ENCODE data around the gene PSMD5.
A peak's percentile ranks its signal among the peaks of the same experiment; 100 is the strongest.

The PSMD5 gene

DNA sequence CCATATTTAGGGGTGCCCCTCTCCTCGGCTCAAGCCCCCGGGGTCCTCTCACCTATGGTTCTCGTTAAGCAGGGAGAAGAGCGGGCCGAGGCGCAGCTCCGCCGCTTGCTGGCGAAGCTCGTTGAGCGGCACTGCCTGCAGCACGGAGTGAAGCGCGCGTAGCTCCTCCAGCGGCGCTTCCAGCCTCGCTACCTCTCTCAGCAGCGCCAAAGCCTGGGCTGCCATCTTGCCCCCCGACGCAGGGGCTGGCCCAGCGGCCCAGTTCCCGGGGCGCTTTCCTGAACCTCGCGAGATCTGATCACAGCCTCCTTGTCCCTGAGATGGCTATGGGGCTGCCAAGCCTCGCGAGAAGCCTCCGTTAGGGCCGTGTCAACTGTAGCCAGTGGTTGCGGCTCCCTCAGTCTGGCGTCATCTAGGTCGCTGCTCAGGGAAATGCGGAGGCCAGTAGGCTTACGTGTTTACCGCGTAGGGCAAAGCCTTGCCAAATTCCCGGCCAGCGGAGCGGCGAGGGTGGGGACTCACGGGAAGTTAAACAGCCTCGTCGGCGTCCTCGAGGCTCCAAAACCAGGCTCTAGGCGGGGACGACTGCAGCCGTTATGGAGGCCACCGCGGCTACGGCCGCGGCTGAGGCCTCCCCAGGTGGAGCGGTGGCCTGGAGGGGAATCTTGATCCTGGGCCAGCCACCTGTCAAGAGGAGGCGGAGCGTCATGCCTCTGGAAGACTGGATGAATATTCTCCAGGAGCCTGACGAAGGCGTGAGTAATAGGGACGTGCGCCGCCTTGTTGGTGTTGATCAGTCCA, at the start of gene PSMD5:
Gene PSMD5 (minus strand): TSS at position 238 of the 801 bp plus-strand sequence. CDS start 13 bp downstream, at position 225.
- TF ChIP-seq EZH2phosphoT487 (IDR thresholded peaks at IDR 0.05; ENCODE audit: borderline replicate concordance), result no peak
- TF ChIP-seq, protein P1, sequence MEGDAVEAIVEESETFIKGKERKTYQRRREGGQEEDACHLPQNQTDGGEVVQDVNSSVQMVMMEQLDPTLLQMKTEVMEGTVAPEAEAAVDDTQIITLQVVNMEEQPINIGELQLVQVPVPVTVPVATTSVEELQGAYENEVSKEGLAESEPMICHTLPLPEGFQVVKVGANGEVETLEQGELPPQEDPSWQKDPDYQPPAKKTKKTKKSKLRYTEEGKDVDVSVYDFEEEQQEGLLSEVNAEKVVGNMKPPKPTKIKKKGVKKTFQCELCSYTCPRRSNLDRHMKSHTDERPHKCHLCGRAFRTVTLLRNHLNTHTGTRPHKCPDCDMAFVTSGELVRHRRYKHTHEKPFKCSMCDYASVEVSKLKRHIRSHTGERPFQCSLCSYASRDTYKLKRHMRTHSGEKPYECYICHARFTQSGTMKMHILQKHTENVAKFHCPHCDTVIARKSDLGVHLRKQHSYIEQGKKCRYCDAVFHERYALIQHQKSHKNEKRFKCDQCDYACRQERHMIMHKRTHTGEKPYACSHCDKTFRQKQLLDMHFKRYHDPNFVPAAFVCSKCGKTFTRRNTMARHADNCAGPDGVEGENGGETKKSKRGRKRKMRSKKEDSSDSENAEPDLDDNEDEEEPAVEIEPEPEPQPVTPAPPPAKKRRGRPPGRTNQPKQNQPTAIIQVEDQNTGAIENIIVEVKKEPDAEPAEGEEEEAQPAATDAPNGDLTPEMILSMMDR (conservative IDR thresholded peaks at IDR 0.05; ENCODE audit: low read length), result no peak
- H3K79me2 ChIP-seq (ENCODE audit: insufficient read depth, low read length), result peaks cover 60% of the 10 kb centered on the region
- peak within 1 kb of the TSS; percentile 93 for H3K4me3 ChIP-seq (ENCODE audit: low read length, poor library complexity, severe bottlenecking)
- peak within 1 kb of the TSS; percentile 98 for H3K9ac ChIP-seq (ENCODE audit: low read depth, low read length, poor library complexity, severe bottlenecking)
- no peaks in the 10 kb centered on the region for H3F3A ChIP-seq (ENCODE audit: low read depth)
- no peaks in the 10 kb centered on the region for H3K9me2 ChIP-seq (replicated peaks; ENCODE audit: low read depth, low read length)
- peaks cover 3% of the 10 kb centered on the region for H4K20me1 ChIP-seq (ENCODE audit: insufficient read depth, low read length, poor library complexity, severe bottlenecking)
- H3K36me3 ChIP-seq (ENCODE audit: insufficient read depth, low read length), result no peaks in the 10 kb centered on the region
- no peaks in the 10 kb centered on the region for H3K9me3 ChIP-seq (ENCODE audit: insufficient read depth, low read depth, low read length)
- peaks cover 12% of the 10 kb centered on the region for H3K4me1 ChIP-seq (ENCODE audit: insufficient read depth, low read length, poor library complexity, severe bottlenecking)
- peak within 1 kb of the TSS; percentile 92 for H3K4me2 ChIP-seq (ENCODE audit: low read depth, low read length, poor library complexity, severe bottlenecking)
- H2AFZ ChIP-seq (ENCODE audit: low read length), result peak within 1 kb of the TSS; percentile 89
- H3K27me3 ChIP-seq (ENCODE audit: insufficient read depth, low read length, poor library complexity, severe bottlenecking), result no peaks in the 10 kb centered on the region

DNA sequence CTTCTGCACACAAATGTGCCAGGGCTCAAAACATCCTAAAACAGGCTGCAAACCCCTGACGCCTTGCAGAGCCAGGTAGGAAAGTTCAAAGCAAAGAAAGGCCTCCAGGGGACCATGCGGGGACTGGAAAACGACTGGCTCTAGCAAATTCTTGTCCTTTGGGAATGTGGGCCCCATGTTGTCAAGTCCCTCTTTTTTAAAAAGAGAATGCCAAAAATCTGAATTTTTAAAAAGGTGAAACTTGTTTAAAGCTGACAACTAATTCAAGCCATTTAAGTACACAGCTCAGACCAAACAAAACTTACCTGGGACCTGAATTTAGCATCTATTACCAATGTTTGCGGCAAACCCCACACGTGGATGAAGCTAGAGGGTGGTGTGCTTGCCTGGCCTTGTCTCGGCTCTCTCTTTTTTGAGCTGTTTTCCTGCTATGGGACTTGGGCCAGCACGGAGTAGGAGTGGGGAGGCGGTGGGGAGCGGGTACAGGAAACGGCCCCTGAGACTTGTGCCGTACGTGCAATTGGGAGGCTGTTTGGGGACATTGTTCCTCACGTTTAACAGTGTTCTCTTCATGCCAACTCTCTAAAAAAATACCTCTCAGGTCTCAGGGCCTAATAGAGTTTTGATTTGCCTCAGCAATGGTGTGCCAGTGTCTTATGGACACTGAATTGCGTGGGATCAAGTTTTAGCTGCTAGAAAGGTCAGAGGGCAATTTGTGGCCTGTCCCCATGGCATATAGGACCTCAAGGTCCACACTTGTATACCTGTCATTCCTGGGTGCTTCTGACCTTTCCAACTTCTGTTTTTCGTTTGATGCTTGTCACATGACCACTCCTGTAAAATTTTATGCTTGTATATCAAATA, 49.4 kb upstream of the PSMD5 start:
- H3K4me2 ChIP-seq (ENCODE audit: low read depth, low read length, poor library complexity, severe bottlenecking), result peak overlapping the region; percentile 71
- no peaks in the 10 kb centered on the region for H3K79me2 ChIP-seq (ENCODE audit: insufficient read depth, low read length)
- no peak overlapping the region for H2AFZ ChIP-seq (ENCODE audit: low read length)
- H3K4me1 ChIP-seq (ENCODE audit: insufficient read depth, low read length, poor library complexity, severe bottlenecking), result peaks cover 65% of the 10 kb centered on the region
- no peaks in the 10 kb centered on the region for H4K20me1 ChIP-seq (ENCODE audit: insufficient read depth, low read length, poor library complexity, severe bottlenecking)
- peaks cover 13% of the 10 kb centered on the region; the same call in 1 of the 2 replicates for H3F3A ChIP-seq (ENCODE audit: low read depth)
- H3K9me2 ChIP-seq (replicated peaks; ENCODE audit: low read depth, low read length), result no peaks in the 10 kb centered on the region
- H3K36me3 ChIP-seq (ENCODE audit: insufficient read depth, low read length), result no peaks in the 10 kb centered on the region
- H3K9me3 ChIP-seq (ENCODE audit: insufficient read depth, low read depth, low read length), result no peaks in the 10 kb centered on the region
- no peaks in the 10 kb centered on the region for H3K27me3 ChIP-seq (ENCODE audit: insufficient read depth, low read length, poor library complexity, severe bottlenecking)
- TF ChIP-seq, protein P1 (conservative IDR thresholded peaks at IDR 0.05; ENCODE audit: low read length), result no peak
- peak overlapping the region; percentile 62 for H3K9ac ChIP-seq (ENCODE audit: low read depth, low read length, poor library complexity, severe bottlenecking)
- peak overlapping the region; percentile 22 for H3K4me3 ChIP-seq (ENCODE audit: low read length, poor library complexity, severe bottlenecking)

DNA sequence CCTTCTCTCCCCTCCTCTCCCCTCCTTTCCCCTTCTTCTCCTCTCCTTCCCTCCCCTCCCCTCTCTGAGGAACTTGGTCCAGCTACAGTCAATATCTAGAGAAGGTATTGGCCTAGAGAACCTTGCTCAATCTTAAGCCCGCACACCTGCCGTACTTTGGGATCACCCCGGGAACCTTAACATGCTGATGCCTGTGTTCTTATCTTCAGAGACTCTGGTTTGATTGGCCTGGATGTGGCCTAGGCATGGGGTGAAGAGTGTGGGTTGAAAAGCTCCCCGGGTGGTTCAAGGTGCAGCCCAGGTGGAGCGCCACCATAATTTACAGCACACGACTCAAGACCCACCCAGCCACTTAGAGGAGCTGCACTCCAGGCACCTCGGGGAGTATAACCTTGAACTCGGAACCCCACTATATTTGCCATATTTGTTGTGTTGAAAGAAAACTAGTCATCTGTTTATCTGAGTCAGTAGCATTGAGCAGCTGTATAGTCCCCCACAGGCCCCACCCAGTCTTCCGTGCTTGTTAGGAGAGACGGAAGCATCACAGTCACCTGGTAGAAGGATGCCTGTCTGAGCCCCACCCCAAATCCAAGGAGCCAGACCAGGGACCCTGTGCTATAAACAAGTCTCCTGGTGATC, 48.6 kb upstream of the PSMD5 start:
- Histone ChIP-seq H2AFZ (ENCODE audit: low read length) (no peak overlapping the region), H3F3A (ENCODE audit: low read depth) (peaks cover 9% of the 10 kb centered on the region; the same call in 1 of the 2 replicates), H3K79me2 (ENCODE audit: insufficient read depth, low read length) (no peaks in the 10 kb centered on the region), H3K9me2 (replicated peaks; ENCODE audit: low read depth, low read length) (no peaks in the 10 kb centered on the region), H3K36me3 (ENCODE audit: insufficient read depth, low read length) (no peaks in the 10 kb centered on the region), H3K9me3 (ENCODE audit: insufficient read depth, low read depth, low read length) (no peaks in the 10 kb centered on the region), H3K4me1 (ENCODE audit: insufficient read depth, low read length, poor library complexity, severe bottlenecking) (peaks cover 67% of the 10 kb centered on the region), H3K9ac (ENCODE audit: low read depth, low read length, poor library complexity, severe bottlenecking) (peak overlapping the region; percentile 62), H3K27me3 (ENCODE audit: insufficient read depth, low read length, poor library complexity, severe bottlenecking) (no peaks in the 10 kb centered on the region), H3K4me2 (ENCODE audit: low read depth, low read length, poor library complexity, severe bottlenecking) (peak overlapping the region; percentile 71), H4K20me1 (ENCODE audit: insufficient read depth, low read length, poor library complexity, severe bottlenecking) (no peaks in the 10 kb centered on the region), H3K4me3 (ENCODE audit: low read length, poor library complexity, severe bottlenecking) (peak overlapping the region; percentile 0)
- TF ChIP-seq EZH2phosphoT487 (IDR thresholded peaks at IDR 0.05; ENCODE audit: borderline replicate concordance), result no peak
- TF ChIP-seq, protein P1 (conservative IDR thresholded peaks at IDR 0.05; ENCODE audit: low read length), result no peak
